Effector CD8-positive, alpha-beta T cell (primary cell): ENCODE measurements around the gene CCDC172.

Source experiments
- DNase-seq: peaks from one replicate; lab custom pipeline; 2025; lab: John Stamatoyannopoulos, UW
- total RNA-seq, 4 experiments: gene quantifications; one replicate each; lab custom pipeline; 2026; lab: John Stamatoyannopoulos, UW

Gene CCDC172
- 0 reads per million in 4 experiments for total RNA-seq

- no peak for DNase-seq
These were observed at the start of gene CCDC172 for GRCh38 chr10:116324227-116324950. TSS of gene CCDC172 (plus strand) at chr10:116324448. CDS start at chr10:116325012, 564 bp downstream.

- no peak for DNase-seq
These were observed 47.3 kb upstream of the CCDC172 start for GRCh38 chr10:116276981-116277380.

GRCh38 chr10:116278846-116279245, 45.4 kb upstream of the CCDC172 start:
- DNase-seq, result no peak

- no peak for DNase-seq
These were observed 42.5 kb upstream of the CCDC172 start for GRCh38 chr10:116281775-116282174.

GRCh38 chr10:116286626-116287200, 37.5 kb upstream of the CCDC172 start:
- no peak for DNase-seq

GRCh38 chr10:116287906-116288501, 36.2 kb upstream of the CCDC172 start:
- no peak for DNase-seq

GRCh38 chr10:116289652-116290051, 34.6 kb upstream of the CCDC172 start:
- no peak for DNase-seq

- no peak for DNase-seq
These were observed 31.8 kb upstream of the CCDC172 start for GRCh38 chr10:116292493-116292892.

GRCh38 chr10:116296291-116296721, 27.9 kb upstream of the CCDC172 start:
- DNase-seq, result no peak

GRCh38 chr10:116298586-116298985, 25.7 kb upstream of the CCDC172 start:
- DNase-seq, result no peak

- DNase-seq, result no peak
These were observed 23.7 kb upstream of the CCDC172 start for GRCh38 chr10:116300542-116300941.

- DNase-seq, result no peak
These were observed 19.3 kb upstream of the CCDC172 start for GRCh38 chr10:116304923-116305322.

- DNase-seq, result no peak
These were observed 17.4 kb upstream of the CCDC172 start for GRCh38 chr10:116306847-116307246.

- DNase-seq, result no peak
These were observed 16.8 kb upstream of the CCDC172 start for GRCh38 chr10:116307455-116307854.

GRCh38 chr10:116311016-116311415, 13.2 kb upstream of the CCDC172 start:
- DNase-seq, result no peak

GRCh38 chr10:116311706-116312490, 12.3 kb upstream of the CCDC172 start:
- no peak for DNase-seq

GRCh38 chr10:116312548-116312947, 11.7 kb upstream of the CCDC172 start:
- DNase-seq, result no peak

GRCh38 chr10:116316503-116316902, 7.7 kb upstream of the CCDC172 start:
- no peak for DNase-seq

GRCh38 chr10:116324951-116325635, 845 bp downstream of the CCDC172 start:
- no peak for DNase-seq

- DNase-seq, result no peak
These were observed 1.7 kb downstream of the CCDC172 start for GRCh38 chr10:116325987-116326386.

- DNase-seq, result no peak
These were observed 4.9 kb downstream of the CCDC172 start for GRCh38 chr10:116329153-116329552.

GRCh38 chr10:116331815-116332214, 7.6 kb downstream of the CCDC172 start:
- no peak for DNase-seq
